GM18520 (cell line): ENCODE measurements around the gene MIEN1.
"Not testable (repeated sequence)": the region's sequence is repeated elsewhere in the genome, so short reads cannot be mapped to it uniquely, and the experiment has no call there.

ENCODE experiments used
- ATAC-seq: cut with Tn5 transposase; IDR thresholded peaks from one replicate; pipeline ENCODE4 v1.9.1; 2021; ENCODE audit not compliant: unreplicated experiment

The MIEN1 gene

DNA sequence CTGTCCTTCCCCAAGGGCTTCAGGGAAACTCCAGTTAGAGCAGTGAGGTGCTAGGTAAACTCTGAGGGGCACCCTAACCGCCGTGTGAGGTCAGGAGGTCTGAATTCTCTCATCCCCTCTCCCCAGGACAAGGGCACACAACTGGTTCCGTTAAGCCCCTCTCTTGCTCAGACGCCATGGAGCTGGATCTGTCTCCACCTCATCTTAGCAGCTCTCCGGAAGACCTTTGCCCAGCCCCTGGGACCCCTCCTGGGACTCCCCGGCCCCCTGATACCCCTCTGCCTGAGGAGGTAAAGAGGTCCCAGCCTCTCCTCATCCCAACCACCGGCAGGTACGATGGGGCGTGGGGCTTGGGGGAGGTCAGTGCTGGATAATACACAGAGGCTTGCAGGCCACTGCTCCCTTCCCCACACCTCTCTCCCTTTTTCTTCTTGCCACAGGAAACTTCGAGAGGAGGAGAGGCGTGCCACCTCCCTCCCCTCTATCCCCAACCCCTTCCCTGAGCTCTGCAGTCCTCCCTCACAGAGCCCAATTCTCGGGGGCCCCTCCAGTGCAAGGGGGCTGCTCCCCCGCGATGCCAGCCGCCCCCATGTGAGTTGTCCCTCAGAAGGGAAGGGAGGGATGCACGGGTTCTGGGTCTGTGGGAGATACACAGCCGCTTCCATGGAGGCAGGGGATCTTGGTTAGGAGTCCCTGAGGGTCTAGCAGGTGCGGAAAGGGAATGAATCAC lies 12.0 kb upstream of the MIEN1 start:
- no peak for ATAC-seq

DNA sequence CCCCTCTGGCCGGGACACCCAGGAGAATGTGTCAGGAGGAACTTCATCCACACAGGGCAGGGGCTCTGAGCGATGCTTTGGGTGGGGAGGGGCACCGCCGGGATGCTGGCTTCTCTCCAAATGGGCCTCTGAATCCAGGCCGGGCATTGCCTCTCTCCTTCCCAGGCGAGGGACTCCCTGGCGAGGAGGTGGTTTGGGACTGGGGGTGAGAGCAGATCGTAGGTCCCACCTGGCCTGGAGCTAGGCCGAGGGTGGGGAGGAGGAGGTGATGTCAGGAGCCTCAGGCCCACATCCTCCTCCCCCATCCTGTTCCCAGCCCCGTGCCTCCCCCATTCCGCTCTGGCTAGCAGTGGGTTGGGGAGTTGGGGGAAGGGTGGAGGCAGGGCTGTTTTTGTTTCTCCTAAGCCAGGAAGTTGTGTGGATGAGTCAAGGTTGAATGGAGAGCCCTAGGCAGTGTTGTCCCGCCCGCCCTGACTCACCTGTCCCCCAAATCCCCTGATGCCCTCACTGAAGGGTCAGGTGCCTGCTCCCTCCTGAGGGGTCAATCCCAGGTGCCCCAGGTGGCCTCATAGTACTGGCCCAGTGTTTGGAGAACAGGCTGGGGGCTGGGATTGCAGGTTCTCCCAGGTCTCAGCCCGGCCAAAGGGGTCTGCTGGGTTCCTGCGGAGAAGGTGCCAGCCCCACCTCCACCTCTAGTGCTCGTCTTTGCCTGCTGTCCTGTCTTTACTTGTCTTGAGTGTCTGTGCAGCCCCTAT lies 10.2 kb upstream of the MIEN1 start:
- no peak for ATAC-seq

- ATAC-seq = no peak
Observed at GRCh38 chr17:39739885-39740356, 9.6 kb upstream of the MIEN1 start.

DNA sequence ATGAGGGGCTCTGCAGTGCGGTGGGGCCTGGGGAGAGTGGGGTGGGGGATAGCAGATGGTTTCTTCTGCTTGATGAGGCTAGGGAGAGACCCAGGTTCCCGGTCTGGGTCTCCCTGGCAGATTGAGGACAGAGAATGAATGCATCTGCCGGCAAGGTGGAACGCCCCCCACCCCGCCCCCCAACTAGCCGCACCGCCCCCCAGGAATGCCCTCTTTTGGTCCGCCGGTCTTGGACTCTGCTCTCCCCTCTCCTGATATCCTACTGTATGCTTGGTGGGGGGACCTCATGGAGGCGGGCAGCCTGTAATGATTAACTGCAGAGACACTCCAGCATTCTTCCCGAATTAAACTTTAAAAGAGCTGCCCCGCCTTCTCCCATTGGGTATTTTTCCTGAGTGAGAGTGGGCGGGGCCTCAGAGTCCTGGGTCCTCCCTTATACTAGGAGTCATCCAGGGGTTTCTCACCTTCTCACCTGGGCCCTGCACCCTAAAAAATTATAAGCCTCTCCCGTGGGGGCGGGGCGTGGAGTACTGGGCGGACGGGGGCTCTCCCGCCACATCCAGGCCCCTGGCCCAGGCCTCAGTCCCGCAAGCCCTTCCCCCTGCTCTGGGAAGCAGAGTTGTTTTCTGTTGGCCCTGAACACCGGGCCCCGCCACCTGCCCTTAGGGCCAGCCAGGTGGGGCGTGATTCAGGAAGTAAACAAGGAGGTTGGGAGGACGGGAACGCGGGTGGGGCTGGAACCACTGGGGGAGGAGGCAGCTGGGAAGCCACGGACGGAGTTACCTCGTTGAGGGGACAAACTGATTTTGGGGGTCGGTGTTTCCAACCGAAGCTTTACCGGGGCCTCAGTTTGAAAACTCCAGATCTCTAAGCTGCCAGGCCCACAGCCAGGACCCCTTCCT lies 8.9 kb upstream of the MIEN1 start:
- no peak for ATAC-seq

DNA sequence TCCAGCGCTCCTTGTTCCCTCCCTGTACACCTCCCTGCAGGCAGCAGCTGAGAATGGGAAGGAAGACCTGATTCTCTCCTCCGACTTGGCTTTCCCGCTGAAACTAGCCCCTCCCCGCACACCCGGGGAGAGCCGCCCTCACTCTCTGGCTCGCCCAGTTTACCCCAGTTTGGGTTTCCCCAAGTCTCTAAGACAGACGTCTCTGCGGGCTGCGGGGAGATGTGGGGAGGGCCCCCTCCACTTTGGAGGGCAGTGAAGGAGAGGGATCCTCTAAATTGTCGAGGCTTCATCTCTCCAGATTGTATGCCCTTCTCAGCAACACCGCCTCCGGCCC lies 8.2 kb upstream of the MIEN1 start:
- no peak for ATAC-seq

DNA sequence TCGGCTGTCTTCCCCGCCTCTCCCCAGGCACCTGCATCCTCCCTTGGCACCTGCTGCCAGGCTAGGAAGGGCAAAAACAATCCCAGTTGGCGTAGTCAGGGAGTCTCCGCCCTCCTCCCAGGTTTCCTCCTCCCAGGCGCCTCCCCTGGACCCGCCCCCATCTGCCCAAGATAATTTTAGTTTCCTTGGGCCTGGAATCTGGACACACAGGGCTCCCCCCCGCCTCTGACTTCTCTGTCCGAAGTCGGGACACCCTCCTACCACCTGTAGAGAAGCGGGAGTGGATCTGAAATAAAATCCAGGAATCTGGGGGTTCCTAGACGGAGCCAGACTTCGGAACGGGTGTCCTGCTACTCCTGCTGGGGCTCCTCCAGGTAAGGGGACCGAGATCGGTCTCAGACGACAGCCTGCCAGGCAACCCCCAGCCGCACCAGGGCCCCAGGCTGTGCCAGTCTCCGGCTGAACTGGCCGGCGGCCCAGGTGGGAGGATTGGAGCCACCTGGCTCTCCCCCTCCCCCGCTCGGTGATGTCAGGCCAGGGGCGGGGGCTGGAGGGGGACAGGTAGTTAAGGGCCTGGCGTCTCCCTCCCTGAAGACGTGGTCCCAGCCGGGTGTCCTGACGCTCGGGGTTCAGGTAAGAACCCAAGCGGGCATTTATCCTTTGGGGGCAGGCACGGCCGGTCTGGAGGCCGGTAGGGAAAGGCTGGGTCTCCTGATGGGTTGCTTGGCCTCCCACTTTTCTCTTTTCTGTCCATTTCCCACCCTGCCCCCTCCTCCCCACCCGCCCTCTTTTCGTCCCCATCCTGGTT lies 7.6 kb upstream of the MIEN1 start, which contains the start of gene GRB7:
Gene GRB7, plus strand, starts transcription at position 179 of the 808 bp plus-strand sequence. CDS start 4,364 bp downstream, outside the sequence.
- no peak for ATAC-seq

DNA sequence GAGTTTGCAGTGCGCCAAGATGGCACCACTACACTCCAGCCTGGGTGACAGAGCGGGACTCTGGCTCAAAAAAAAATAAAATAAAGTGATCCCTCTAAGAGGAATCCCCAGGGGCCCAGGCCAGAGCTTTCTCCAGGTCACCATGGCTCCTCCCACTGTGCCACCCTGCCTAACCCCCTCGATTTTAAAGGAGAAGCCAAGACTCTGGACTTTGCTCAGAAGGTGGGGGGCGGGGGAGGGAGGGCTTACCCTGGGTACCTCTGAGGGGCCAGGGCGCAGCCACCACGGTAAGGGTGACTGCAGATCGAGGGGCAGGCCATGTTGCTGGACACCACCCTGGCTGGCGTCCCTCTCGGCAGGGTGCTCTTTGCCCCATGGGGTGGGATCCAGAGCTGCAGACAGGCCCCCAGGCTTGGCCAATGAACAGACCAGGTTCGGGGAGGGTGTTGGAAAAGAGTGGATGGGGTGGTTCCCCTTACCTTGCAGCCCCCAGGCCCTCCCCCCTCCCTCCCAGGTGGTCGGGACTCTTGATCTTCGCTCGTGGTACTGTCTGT lies 7.0 kb upstream of the MIEN1 start:
- no peak for ATAC-seq

DNA sequence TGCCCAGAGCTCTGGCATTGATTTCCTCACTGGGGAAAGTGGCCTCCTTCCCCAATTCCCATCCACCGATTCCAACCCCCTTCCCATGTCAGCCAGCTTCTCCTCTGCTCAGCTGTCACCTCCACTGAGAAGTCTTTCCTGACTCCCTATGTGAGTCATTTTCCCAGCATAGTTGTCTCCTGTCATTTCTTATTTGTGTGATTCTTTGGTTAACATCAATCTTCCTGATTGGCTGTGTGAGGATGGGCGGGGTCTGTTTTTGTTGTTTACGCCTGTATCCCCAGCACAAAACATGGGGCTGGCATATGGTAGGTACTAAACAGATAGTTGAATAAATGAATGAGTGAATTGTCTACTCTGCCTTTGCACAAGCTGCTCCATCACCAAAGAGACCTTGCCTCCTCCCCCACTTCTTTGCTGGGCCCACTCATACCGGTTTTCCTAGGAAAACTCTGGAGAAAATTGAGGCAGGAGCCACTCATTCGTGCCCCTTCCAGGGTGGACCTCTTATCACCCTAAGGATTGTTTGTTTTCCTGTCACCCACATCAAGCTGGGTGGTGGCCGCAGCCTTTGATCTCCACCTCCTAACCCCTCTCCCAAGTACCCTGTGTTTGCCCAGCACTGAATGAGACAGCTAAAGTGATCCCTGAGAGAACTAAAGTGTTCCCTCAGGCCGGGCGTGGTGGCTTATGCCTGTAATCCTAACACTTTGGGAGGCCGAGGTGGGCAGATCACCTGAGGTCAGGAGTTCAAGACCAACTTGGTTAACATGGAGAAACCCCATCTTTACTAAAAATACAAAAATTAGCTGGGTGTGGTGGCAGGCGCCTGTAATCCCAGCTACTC lies 6.2 kb upstream of the MIEN1 start:
- ATAC-seq = no peak

DNA sequence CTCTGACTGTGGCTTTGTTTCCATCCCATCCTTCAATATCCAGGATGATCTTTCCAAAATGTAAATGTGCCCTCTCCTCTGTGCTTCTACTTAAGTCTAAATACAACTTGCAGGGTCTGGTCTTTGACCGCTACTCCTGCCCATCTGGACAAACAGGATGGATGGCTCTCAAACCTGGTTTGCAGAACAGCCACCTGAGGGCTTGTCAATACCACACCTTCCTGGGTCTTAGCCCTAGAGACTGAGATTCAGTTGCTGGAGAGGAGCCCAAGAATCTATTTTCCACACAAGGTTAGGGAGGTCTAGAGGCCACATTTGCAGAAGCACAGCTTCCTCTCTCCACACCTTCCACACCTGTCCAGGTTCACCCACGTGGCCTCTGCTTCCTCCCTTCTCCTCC lies 5.5 kb upstream of the MIEN1 start:
- ATAC-seq = no peak

GRCh38 chr17:39732586-39732985 lies 2.3 kb upstream of the MIEN1 start:
- ATAC-seq = no peak

DNA sequence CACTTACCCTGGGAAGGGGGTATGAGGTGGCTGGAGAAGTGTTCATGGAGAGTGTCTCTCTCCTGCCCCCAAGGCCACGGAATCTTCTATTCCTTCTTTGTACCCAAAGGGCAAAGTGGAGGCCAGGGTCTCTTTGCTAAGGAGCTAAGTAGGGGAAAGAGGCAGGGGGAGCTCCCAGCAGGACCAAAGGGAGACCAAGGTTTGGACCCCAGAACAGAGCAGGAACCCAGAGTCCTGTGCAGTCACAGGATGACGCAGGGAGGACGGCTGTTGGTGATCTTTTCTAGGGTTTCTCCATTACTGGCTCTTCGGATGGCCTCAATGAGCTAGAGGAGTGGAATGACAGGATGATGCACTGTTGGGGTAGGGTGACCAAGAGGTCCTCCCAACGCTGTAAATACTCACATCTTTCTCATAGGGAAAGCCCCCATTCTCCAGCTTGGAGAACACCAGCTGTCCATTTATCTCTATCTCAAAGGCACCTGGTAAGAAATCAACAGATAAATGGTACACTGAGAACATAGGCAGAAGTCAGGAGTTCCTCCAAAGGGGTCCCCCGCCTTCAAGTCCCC lies 966 bp downstream of the MIEN1 start:
- ATAC-seq = no peak

DNA sequence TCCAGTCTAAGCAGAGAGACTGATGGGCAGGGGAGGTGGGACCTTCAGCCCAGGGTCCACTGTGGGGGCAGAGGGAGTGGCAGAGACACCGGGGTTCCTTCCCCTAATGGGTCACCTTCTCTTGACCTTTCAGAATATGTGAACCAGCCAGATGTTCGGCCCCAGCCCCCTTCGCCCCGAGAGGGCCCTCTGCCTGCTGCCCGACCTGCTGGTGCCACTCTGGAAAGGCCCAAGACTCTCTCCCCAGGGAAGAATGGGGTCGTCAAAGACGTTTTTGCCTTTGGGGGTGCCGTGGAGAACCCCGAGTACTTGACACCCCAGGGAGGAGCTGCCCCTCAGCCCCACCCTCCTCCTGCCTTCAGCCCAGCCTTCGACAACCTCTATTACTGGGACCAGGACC lies 2.8 kb downstream of the MIEN1 start:
- ATAC-seq = no peak

- ATAC-seq = no peak
Observed at GRCh38 chr17:39726617-39727016, 3.7 kb downstream of the MIEN1 start.

DNA sequence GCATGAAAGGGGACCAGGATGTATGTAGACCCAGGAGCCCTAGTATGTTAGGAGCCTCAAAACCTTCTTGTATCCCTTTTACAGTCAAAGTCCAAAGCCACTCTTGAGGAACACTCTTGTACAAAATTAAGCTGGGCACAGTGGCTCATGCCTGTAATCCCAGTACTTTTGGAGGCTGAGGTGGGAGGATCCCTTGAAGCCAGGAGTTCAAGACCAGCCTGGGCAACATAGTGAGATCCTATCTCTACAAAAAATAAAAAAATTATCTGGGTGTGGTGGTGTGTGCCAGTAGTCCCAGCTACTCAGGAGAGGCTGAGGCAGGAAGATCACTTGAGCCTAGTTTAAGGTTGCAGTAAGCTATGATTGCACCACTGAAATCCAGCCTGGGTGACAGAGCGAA lies 4.4 kb downstream of the MIEN1 start:
- ATAC-seq = not testable (repeated sequence)

- no peak for ATAC-seq
Observed at GRCh38 chr17:39724731-39725130, 5.6 kb downstream of the MIEN1 start.

- ATAC-seq = no peak
Observed at GRCh38 chr17:39722965-39723848, 7.1 kb downstream of the MIEN1 start.

DNA sequence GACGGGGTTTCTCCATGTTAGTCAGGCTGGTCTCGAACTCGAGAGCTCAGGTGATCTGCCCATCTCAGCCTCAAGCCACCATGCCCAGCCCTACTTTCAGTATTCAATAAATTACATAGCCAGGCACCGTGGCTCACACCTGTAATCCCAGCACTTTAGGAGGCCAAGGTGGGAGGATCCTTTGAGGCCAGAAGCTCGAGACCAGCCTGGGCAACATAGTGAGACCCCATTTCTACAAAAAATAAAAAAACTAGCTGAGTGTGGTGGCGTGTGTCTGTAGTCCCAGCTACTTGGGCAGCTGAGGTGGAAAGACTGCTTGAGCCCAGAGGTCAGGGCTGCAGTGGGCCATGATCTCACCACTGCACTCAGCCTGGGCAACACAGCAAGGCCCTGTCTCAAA lies 8.2 kb downstream of the MIEN1 start:
- no peak for ATAC-seq
